Activated T-helper 2 cell treated with anti-CD3 and anti-CD28 coated beads, Interferon-gamma antibody, Interleukin-2, Interleukin-4, amounts not matched to agents 10 μg/mL and 5 μg/mL and 100 μg/mL, durations not matched to agents 14 hours and 24 hours and 36 hours (primary cell): ENCODE data around the gene LRAT. TPM values are rescaled to one million over a fixed set of nuclear protein-coding genes. Genes with fewer than 3 reads are reported as not detected.

ENCODE experiments used
- DNase-seq: peaks from one replicate; pipeline ENCODE4 v3.0.0; 2021; ENCODE audit warnings: low spot score
- H3K27ac Mint-ChIP-seq: one replicate; pipeline ENCODE4 v1.8.0; 2021; ENCODE audit warnings: mixed read lengths
- H3K27me3 Mint-ChIP-seq: one replicate; pipeline ENCODE4 v1.8.0; 2021; ENCODE audit warnings: low read depth, mixed read lengths
- H3K36me3 Mint-ChIP-seq: one replicate; pipeline ENCODE4 v1.8.0; 2021; ENCODE audit warnings: low read depth, mixed read lengths
- H3K4me1 Mint-ChIP-seq: one replicate; pipeline ENCODE4 v1.8.0; 2021; ENCODE audit warnings: low read depth, mixed read lengths
- H3K4me3 Mint-ChIP-seq: one replicate; pipeline ENCODE4 v1.8.0; 2021; ENCODE audit warnings: low read depth, mild to moderate bottlenecking, moderate library complexity, mixed read lengths
- H3K9me3 Mint-ChIP-seq: one replicate; pipeline ENCODE4 v1.8.0; 2021; ENCODE audit warnings: mixed read lengths
- intact Hi-C: fragments of 100-400 bp; cut with micrococcal nuclease; formaldehyde crosslinking; loops from one replicate; pipeline ENCODE4 v1.15.1; 2023
- total RNA-seq: library from RNA; stranded (reverse); gene quantifications from 2 replicates; pipeline ENCODE4 v1.2.3, GENCODE V29; 2022

Gene LRAT
- total RNA-seq, 1 donor from 2014 or later: 0.07 TPM

GRCh38 chr4:154736770-154737169 is 7.0 kb upstream of the LRAT start:
- intact Hi-C loops: no loop called here
- H3K9me3 Mint-ChIP-seq: no peaks in the 10 kb centered on the region
- no peak overlapping the region for H3K27ac Mint-ChIP-seq
- no peaks in the 10 kb centered on the region for H3K36me3 Mint-ChIP-seq
- H3K27me3 Mint-ChIP-seq: peaks cover 35% of the 10 kb centered on the region
- peaks cover under 1% of the 10 kb centered on the region for H3K4me1 Mint-ChIP-seq
- no peak for DNase-seq
- no peak overlapping the region for H3K4me3 Mint-ChIP-seq

GRCh38 chr4:154738426-154738825 is 5.4 kb upstream of the LRAT start:
- no peaks in the 10 kb centered on the region for H3K36me3 Mint-ChIP-seq
- intact Hi-C loops: no loop called here
- H3K4me1 Mint-ChIP-seq: peaks cover 9% of the 10 kb centered on the region
- no peak overlapping the region for H3K4me3 Mint-ChIP-seq
- no peak overlapping the region for H3K27ac Mint-ChIP-seq
- no peak for DNase-seq
- H3K27me3 Mint-ChIP-seq: peaks cover 34% of the 10 kb centered on the region
- H3K9me3 Mint-ChIP-seq: no peaks in the 10 kb centered on the region

- Mint-ChIP-seq H3K27me3 (peaks cover 38% of the 10 kb centered on the region), H3K4me3 (no peak overlapping the region), H3K4me1 (peaks cover 13% of the 10 kb centered on the region), H3K27ac (no peak overlapping the region), H3K36me3 (no peaks in the 10 kb centered on the region), H3K9me3 (no peaks in the 10 kb centered on the region)
- intact Hi-C loops: no loop called here
- DNase-seq: no peak
Observed at GRCh38 chr4:154739111-154739510, 4.7 kb upstream of the LRAT start.

- intact Hi-C loops: loop anchor here (5.0 to 10.0 kb wide), 2 partner anchors 406 to 948 kb away; no protein-coding TSS in a partner anchor
- Mint-ChIP-seq H3K27me3 (peaks cover 51% of the 10 kb centered on the region), H3K4me1 (peaks cover 20% of the 10 kb centered on the region), H3K36me3 (no peaks in the 10 kb centered on the region), H3K9me3 (no peaks in the 10 kb centered on the region), H3K27ac (no peak overlapping the region), H3K4me3 (no peak overlapping the region)
- DNase-seq: no peak
Observed at GRCh38 chr4:154740462-154740861, 3.3 kb upstream of the LRAT start.

- DNase-seq: no peak
- intact Hi-C loops: loop anchor here (5.0 to 10.0 kb wide), 2 partner anchors 406 to 949 kb away; no protein-coding TSS in a partner anchor
- H3K27me3 Mint-ChIP-seq: peaks cover 56% of the 10 kb centered on the region
- no peaks in the 10 kb centered on the region for H3K9me3 Mint-ChIP-seq
- no peak overlapping the region for H3K4me3 Mint-ChIP-seq
- peaks cover 20% of the 10 kb centered on the region for H3K4me1 Mint-ChIP-seq
- no peaks in the 10 kb centered on the region for H3K36me3 Mint-ChIP-seq
- no peak overlapping the region for H3K27ac Mint-ChIP-seq
Observed at GRCh38 chr4:154741131-154741665, 2.6 kb upstream of the LRAT start.

GRCh38 chr4:154741922-154742850 is 1.6 kb upstream of the LRAT start:
- peak overlapping the region; percentile 20 for H3K4me3 Mint-ChIP-seq
- intact Hi-C loops: loop anchor here (2.0 to 10.0 kb wide), 3 partner anchors 251 to 950 kb away; partner anchors contain the start of gene DCHS2
- peaks cover 20% of the 10 kb centered on the region for H3K4me1 Mint-ChIP-seq
- no peak overlapping the region for H3K27ac Mint-ChIP-seq
- no peak for DNase-seq
- no peaks in the 10 kb centered on the region for H3K36me3 Mint-ChIP-seq
- no peaks in the 10 kb centered on the region for H3K9me3 Mint-ChIP-seq
- H3K27me3 Mint-ChIP-seq: peaks cover 62% of the 10 kb centered on the region

- DNase-seq: no peak
- intact Hi-C loops: loop anchor here (5.0 to 10.0 kb wide), 2 partner anchors 410 to 952 kb away; no protein-coding TSS in a partner anchor
- Mint-ChIP-seq H3K36me3 (no peaks in the 10 kb centered on the region), H3K9me3 (no peaks in the 10 kb centered on the region), H3K4me1 (peaks cover 20% of the 10 kb centered on the region), H3K27me3 (peaks cover 73% of the 10 kb centered on the region), H3K27ac (no peak overlapping the region), H3K4me3 (peak overlapping the region; percentile 82)
Observed at GRCh38 chr4:154744341-154744926, 634 bp downstream of the LRAT start.

GRCh38 chr4:154757713-154758112 is 13.9 kb downstream of the LRAT start:
- intact Hi-C loops: no loop called here
- Mint-ChIP-seq H3K36me3 (no peaks in the 10 kb centered on the region), H3K27ac (no peak overlapping the region), H3K9me3 (no peaks in the 10 kb centered on the region), H3K4me1 (no peaks in the 10 kb centered on the region), H3K4me3 (no peak overlapping the region), H3K27me3 (no peaks in the 10 kb centered on the region)
- DNase-seq: no peak

- H3K9me3 Mint-ChIP-seq: no peaks in the 10 kb centered on the region
- H3K36me3 Mint-ChIP-seq: no peaks in the 10 kb centered on the region
- no peaks in the 10 kb centered on the region for H3K27me3 Mint-ChIP-seq
- intact Hi-C loops: no loop called here
- no peak overlapping the region for H3K27ac Mint-ChIP-seq
- no peak for DNase-seq
- no peak overlapping the region for H3K4me3 Mint-ChIP-seq
- H3K4me1 Mint-ChIP-seq: no peaks in the 10 kb centered on the region
Observed at GRCh38 chr4:154760895-154761294, 17.1 kb downstream of the LRAT start.

GRCh38 chr4:154778264-154778663 is 34.5 kb downstream of the LRAT start:
- H3K4me1 Mint-ChIP-seq: no peaks in the 10 kb centered on the region
- H3K4me3 Mint-ChIP-seq: no peak overlapping the region
- H3K27ac Mint-ChIP-seq: no peak overlapping the region
- H3K9me3 Mint-ChIP-seq: no peaks in the 10 kb centered on the region
- H3K27me3 Mint-ChIP-seq: peaks cover 5% of the 10 kb centered on the region
- no peaks in the 10 kb centered on the region for H3K36me3 Mint-ChIP-seq
- intact Hi-C loops: loop anchor here (5.0 kb wide), 1 partner anchor 226 kb away; the partner anchor contains the start of gene PLRG1
- no peak for DNase-seq

- no peak for DNase-seq
- Mint-ChIP-seq H3K36me3 (no peaks in the 10 kb centered on the region), H3K4me3 (no peak overlapping the region), H3K4me1 (no peaks in the 10 kb centered on the region), H3K27me3 (peaks cover 5% of the 10 kb centered on the region), H3K27ac (no peak overlapping the region), H3K9me3 (no peaks in the 10 kb centered on the region)
- intact Hi-C loops: loop anchor here (5.0 kb wide), 1 partner anchor 227 kb away; the partner anchor contains the start of gene PLRG1
Observed at GRCh38 chr4:154779362-154779947, 35.7 kb downstream of the LRAT start.

GRCh38 chr4:154781126-154781982 is 37.6 kb downstream of the LRAT start, which contains the start of gene RBM46:
TSS of gene RBM46 (plus strand) at chr4:154781272. CDS start at chr4:154796753, 15,481 bp downstream.
- Mint-ChIP-seq H3K27ac (no peak within 1 kb of the TSS), H3K27me3 (peaks cover 6% of the 10 kb centered on the region), H3K36me3 (no peaks in the 10 kb centered on the region), H3K4me3 (no peak within 1 kb of the TSS), H3K4me1 (no peaks in the 10 kb centered on the region), H3K9me3 (no peaks in the 10 kb centered on the region)
- intact Hi-C loops: no loop called here
- DNase-seq: no peak
